GM21447 (cell line): ENCODE results near the gene PBX3.

Experiments
- ATAC-seq: cut with Tn5 transposase; IDR thresholded peaks from one replicate; pipeline ENCODE4 v1.9.1; 2021; ENCODE audit not compliant: unreplicated experiment

Gene PBX3

DNA sequence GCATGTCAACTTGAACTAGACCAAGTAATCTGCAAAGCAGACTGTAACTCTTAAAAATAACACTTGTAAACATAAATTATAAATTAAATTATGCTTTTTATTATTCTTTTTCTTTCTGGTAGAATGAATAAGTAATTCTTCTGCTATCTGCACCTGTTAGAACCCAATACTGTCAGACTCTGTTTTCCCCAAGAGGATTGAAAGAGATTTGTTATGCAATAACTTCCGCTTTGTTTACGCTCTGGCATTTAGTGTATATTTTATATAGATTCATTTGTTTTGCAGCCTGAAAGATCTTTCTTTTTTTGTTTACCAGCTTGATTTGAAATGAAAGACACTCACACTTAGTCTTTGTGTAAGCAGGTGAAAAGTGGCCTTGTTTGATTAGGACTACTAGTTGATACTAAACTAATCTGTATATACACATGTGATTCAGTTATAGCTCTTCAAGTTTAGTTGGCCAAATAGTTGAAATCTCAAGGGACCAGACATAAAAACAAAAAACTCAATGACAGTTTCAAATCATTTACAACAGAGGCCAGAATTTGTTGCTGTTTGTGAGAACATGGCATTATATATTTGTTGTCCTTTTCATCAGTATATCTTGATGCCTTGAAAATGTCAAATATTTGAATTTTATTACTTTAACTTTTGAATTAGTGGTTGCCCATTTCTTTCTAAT lies 155.8 kb downstream of the PBX3 start:
- ATAC-seq, result no peak

- no peak for ATAC-seq
Observed at GRCh38 chr9:125904155-125904851, 157.1 kb downstream of the PBX3 start.

DNA sequence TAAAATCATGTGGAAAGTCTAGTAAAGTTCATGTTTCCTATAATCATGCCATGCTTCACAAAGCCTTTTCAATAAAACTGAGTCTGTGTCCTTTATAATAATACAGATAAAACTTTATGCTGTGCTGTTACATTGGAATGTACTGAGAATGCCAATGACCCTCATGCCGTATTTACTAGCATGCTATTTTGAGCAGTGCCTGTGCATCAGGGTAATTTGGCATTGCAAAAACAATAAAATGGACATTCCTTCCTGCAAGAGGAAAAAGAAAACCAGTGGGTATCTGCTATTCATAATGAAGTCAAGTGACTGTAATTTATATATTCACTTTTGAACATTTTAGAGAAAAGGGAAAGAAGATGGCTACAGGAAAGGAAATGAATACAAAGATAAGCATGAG lies 159.0 kb downstream of the PBX3 start:
- no peak for ATAC-seq

GRCh38 chr9:125906893-125907292 lies 159.7 kb downstream of the PBX3 start:
- ATAC-seq, result no peak

DNA sequence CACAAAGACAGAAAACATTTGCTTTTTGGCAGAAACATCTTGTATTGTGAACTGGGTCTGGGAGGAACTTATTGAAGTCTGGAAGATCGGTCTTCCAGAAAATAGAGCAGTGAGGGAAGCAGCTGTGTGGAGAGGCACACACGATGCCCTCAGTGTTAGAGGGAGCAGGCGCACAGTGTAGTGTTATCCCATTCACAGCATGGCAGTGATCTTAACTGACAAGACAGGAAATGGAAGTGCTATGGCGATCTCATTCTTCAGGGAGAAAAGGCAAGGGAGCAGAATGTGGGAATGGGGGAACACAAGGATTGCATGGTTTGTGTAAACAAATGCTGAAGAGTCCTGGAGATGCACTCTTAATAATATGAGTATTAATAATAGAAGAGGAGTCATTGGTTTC lies 161.0 kb downstream of the PBX3 start:
- no peak for ATAC-seq

GRCh38 chr9:125908966-125909365 lies 161.8 kb downstream of the PBX3 start:
- ATAC-seq, result no peak

DNA sequence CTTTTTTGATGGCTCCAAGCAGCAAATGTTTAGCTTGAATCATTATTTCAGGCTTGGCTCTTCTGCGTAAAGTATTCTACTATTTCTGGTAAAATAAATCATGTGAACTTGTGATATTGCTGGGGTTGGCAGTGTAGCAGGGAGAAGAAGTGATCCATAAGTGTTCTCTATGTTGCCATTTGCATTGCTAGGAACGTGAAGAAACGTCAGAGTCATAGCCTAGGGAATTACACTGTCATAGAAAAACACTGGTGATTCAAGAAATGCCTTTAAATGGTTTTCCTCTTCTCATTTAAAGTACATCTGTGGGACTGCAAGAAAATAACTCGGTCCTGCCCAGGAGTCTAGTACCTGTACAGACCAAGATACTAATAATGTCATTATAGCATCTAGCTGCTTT lies 162.3 kb downstream of the PBX3 start:
- no peak for ATAC-seq

GRCh38 chr9:125910286-125910685 lies 163.1 kb downstream of the PBX3 start:
- ATAC-seq, result no peak

DNA sequence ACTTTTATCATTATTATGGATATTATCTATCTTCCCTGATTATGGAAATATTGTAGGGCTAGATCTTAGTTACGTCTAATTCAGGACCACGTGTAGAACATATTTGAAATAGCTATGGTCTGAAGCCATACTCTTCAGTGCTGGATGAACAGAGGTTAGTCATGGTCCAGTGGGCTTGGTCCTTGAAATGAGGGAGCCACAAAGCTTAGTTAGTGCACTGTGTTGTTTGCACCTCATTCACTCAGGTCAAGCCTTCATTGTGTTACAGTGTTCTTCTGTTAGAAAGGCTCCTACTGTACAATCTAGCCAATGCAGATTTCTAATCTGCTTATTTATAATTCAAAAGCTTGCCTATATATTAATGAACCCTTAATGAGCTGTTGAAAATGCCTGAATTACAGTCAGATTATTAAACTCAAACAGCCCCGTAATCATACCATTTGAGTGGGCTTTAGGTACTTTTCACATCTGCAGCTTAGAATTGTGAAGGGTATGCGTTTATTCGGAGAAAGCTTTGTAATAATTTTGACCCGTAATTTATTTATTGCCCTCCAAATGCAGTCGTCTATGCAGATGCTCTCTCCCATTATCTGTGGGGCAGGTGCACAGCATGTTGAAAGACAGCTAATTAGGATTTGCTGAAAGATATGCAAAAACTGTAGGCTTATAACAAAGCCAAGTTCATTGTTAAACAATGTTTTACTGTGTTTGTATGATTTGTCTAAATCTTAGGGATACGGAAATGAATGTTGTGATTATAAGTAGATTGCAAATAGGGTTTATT lies 164.9 kb downstream of the PBX3 start:
- ATAC-seq, result no peak

DNA sequence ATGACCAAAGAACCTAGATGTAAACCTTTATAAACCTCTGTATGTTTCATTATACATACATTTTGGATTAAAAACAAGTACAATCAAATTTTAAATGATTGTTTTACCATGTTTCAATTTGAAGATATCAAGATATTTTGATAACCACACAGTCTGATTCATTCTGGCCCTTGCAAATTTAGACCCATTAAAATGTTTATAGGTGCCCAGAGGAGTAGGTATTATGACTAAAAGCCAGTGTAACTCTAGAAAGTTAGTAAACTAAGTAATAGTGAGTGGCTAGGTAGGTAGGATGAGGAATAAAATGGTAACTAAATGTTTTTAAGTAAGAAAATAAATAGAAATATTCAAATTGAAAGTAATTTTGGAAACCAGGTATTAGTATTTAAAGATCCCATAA lies 165.5 kb downstream of the PBX3 start:
- no peak for ATAC-seq

DNA sequence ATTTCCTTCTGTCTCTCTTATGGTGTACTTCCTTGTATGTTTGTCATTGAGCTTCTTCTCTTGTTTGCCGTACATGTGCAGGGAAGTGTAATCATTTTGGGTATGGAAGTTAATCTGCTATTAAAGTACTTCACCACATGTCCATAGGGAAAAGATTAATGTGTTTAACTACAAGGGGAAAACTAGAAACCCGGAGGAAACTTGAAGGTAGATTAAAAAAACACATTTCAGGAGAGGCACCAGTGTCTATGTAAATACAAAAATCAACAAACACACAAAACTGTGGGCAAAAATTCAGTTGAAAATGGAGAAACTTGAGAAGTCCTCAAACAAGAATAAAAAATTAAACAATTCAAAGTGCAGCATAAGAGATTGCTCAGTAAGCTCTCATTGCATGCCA lies 166.4 kb downstream of the PBX3 start:
- ATAC-seq, result no peak

DNA sequence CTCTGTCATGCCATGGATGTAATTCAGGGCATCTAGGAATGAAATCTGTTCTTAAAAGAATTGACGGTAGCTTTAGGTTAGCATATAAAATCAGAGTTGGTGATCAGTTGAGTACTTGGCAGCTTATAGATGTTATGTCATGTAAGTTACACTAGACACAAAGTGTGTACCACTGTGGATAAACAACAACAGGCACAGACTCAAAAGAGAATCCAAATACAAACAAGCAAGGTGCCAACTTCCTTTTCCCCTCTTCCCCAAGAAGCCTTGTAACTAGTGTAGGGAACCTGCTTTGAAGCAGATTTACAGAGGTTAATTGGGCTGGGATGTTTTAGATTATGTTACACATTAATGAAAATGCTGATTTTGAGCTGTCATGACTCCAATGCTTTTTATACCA lies 167.2 kb downstream of the PBX3 start:
- ATAC-seq, result no peak

GRCh38 chr9:125915606-125916005 lies 168.4 kb downstream of the PBX3 start:
- no peak for ATAC-seq

GRCh38 chr9:125919565-125919964 lies 172.4 kb downstream of the PBX3 start:
- no peak for ATAC-seq

DNA sequence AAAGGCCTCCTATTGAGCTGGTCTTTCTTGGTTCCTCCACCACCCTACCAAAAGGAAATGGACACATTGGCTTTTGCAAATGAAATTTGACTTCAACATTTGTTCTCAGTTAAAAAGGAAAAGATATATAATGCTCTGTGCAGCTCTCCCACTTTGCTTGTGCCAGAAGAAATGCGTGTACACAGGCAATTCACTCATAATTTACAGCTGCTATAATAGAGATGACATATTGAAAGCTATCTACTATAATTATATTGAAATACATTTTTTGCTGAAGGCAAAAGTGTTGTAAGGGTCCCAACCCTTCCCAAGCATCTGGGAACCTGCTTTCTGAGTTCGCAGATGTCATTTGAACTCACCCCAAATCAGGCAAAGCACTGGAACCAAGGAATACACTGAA lies 173.2 kb downstream of the PBX3 start:
- ATAC-seq, result no peak

- no peak for ATAC-seq
Observed at GRCh38 chr9:125922854-125923253, 175.7 kb downstream of the PBX3 start.

DNA sequence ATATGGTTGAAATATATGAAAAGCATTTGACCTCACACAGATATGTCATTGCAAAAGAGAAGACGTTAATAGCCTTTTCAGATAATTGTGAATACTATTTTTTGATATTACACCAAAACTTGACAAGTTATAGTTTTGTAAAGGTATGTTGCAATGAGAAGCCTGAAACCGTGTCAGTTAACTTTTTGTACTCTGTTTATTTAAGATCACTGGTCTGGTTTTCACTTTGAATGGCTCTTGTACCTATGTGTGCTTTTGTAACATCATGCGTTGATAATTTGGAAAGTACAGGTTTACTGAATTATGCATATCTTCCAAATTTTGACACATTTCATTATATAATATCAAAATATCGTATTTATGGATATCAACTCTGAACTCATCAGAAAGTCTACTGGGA lies 177.2 kb downstream of the PBX3 start:
- ATAC-seq, result no peak

GRCh38 chr9:125926936-125927335 lies 179.8 kb downstream of the PBX3 start:
- no peak for ATAC-seq

DNA sequence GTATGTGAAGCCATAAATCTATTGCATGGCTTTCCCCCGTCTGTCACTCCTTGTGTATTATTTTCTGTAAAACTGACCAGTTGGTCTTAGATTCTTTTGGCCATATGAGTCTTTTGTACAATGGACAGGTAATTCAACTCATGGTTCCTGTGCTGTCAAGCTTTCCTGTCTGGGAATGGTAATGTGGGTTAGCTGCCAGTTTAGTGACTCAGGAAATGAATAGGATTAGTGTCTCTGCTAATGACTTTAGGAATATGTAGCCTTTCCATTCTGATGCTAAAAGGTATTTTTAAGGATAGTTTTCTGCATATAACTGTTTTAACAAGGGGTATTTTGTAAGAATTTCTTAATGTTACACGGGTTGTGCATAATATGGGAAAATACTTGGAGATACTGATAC lies 182.7 kb downstream of the PBX3 start:
- ATAC-seq, result no peak

DNA sequence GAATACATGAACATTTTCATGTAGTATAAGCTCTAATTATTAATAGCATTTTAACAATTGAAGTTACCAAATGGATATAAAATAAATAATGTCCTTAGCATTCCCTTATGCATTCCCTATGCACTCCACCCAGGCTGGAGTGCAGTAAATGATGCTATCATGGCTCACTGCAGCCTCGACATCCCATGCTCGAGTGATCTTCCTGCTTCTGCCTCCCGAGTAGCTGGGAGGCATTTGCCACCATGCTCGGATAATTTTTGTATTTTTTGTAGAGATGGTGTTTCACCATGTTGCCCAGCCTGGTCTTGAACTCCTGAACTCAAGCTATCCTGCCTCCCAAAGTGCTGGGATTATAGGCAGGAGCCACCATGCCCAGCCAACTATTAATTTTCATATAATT lies 184.0 kb downstream of the PBX3 start:
- no peak for ATAC-seq

GRCh38 chr9:125932012-125932411 lies 184.8 kb downstream of the PBX3 start:
- ATAC-seq, result no peak
